ENCODE measurements around the gene TRIM62.

TRIM62 gene

GRCh38 chr1:33097137-33097611, 84.7 kb downstream of the TRIM62 start:
- DNase-seq (ENCODE audit: low read depth): no peak

GRCh38 chr1:33096363-33097005, 85.4 kb downstream of the TRIM62 start:
- DNase-seq (ENCODE audit: low read depth): no peak
